Ecto neural progenitor cell (in vitro differentiated cells): Measurements from ENCODE around the gene MCIDAS.

Experiments
- DNase-seq: peaks from one replicate; pipeline ENCODE4 v3.0.0-alpha.2; 2018; ENCODE audit warnings: low spot score

MCIDAS gene

DNA sequence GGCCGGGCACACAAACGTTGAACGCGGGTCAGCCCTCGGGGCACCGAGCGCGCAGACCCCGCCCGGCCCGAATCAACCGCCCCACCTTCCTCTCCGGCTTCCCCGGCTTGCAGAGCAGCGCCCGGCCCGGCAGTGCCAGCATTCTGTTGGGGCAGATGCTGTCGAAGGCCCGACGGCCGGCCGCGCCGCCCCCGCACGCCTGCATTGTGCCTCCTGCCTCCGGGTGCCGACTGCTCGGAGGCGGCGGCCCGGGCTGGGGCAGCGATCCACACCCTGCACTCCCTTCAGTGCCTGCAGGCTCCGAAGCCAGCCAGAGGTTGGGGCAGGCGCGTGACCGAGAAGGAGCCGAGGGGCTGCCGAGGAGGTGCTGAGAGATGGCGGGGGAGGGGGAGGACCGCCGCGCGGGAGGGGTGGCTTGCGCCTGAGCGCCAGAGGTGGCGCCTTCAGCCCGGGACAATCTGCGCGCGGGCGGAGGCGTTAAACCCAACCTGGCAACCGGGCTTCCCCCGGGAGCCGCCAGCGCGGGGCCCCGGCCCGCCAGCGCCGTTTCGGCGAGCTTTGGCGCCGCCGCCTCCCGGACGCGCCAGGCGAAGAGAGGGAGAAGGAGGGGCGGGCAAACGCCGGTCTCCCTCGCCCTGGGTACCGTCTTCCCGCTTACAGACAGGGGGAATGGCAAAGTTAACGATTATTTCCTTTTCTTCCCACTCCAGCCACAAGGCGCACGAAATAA, at the start of gene MCIDAS:
TSS of gene MCIDAS (minus strand) at position 382 of the 730 bp plus-strand sequence. CDS start at position 205, 177 bp downstream.
- peak; percentile 86 for DNase-seq

DNA sequence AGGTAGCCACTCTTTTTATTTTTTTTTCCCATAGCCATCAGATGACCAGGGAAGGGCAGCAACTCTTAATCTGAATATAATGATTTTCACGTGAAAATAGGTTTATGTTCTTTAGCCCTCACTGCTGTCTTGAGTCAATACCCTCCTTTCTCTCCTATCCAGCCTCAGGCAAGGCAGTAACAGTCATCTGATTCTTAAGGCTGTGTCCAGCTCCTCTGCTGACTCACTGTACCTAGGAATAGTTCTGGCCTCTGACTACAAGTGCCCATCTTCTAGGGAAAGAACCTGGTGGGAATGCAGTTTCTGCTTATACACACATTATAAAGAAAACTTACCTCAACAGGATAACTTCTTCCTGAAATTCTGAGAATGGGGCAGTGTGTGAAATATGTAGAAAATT, 49.7 kb upstream of the MCIDAS start:
- DNase-seq: no peak

GRCh38 chr5:55258339-55258738, 31.2 kb upstream of the MCIDAS start:
- no peak for DNase-seq

DNA sequence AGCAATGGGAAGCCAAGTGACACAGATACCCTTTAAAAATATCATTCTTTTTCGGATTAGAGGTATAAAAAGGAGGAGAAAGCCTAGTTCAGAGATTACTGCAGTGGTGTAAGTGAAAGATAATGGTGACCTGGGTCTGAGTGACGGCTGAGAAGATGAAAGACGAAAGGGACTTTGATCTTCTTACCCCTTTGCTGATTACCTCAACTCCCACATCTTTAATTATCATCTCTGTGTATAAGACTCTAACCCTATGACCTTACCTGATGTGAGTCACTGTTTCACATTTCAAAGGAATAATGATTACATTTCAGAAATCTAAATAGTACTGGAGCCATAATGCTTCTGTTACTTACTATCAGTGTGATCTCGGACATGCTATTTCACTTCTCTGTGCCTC, 27.7 kb upstream of the MCIDAS start:
- no peak for DNase-seq

DNA sequence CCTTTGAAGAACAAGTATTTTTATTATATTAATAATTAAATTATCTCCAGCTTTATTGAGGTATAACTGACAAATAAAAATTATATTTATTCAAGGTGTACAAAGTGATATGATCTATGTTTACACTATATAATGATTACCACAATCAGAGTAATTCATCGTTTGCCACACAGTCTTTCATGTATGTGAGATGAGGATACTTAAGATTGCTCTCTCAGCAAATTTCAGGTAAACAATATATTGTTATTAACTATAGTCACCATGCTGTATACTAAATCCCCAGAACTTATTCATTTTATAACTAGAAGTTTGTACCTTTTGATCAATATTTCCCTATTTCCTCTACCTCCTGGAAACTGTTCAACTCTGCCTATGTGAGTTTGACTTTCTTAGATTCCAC, 22.9 kb upstream of the MCIDAS start:
- DNase-seq: no peak

DNA sequence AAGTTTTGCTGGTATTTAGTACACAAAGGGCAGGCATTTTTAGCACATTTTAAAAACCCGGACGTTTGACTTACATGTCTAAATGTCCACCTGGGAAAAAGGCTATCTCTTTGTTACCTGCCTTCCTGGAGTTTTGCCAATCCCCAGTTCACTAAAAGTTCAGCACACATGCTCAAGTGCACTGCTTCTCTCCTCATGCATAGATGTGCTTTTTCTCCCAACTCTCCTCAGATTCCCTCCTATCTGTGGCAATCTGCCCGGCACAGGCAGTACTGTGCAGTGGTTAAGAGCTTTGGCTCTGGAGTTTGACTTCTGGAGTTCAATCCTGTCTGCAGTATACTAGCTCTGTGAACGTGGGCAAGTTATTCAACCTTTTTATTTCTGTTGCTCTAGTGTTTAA, 14.6 kb upstream of the MCIDAS start:
- no peak for DNase-seq

GRCh38 chr5:55236800-55237199, 9.7 kb upstream of the MCIDAS start:
- no peak for DNase-seq

- DNase-seq: peak; percentile 65
Measured at GRCh38 chr5:55234121-55234700, 7.1 kb upstream of the MCIDAS start.

DNA sequence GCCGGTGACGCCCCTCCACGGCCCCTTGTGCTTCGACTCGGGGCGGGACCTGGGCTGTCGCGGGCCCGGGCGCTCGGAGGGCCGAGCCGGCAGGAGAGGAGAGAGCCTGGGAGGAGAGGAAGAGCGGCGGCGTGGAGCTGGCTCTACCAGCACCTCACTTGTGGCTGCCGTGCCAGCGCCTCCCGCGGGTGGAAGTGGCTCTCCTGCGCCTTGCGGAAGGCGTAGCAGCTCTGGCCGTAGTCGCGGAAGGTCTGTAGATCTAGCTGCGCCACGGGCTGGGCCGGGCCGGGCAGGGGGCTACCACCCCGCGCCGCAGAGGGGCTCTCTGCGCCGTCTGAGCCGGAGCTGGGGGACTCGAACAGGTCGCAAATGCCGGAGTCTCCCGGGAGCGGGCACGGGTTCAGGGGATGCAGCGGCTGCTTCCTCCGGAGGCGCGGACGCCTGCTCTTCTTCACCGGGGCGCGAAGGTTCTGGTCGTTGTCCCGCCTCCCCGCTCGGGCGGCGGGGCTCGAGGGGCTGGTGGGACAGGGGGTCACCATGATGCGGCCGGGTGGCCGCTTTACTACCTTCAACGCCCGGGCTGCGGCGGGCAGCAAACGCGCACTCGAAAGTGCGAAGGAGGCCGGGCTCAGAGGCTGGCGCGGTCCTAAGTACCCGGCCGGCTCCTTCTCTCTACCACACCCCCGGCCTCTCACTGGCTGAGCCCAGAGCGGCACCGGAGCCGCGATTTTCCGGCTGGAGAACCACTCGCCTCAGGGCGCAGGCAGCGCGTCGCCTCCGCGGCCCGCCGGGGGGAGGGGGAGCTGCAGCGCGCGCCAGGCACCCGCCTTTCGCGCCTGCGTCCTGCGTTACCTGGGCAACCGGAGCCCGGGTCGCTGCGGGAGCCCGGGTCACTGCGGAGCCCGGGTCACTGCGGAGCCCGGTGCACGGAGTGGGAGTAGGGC, 6.1 kb upstream of the MCIDAS start, which contains the start of gene CCNO:
TSS of gene CCNO (minus strand) at position 624 of the 944 bp plus-strand sequence. CDS start at position 539, 85 bp downstream.
- DNase-seq: peak; percentile 93

GRCh38 chr5:55232271-55232984, 5.3 kb upstream of the MCIDAS start:
- DNase-seq: peak; percentile 71

DNA sequence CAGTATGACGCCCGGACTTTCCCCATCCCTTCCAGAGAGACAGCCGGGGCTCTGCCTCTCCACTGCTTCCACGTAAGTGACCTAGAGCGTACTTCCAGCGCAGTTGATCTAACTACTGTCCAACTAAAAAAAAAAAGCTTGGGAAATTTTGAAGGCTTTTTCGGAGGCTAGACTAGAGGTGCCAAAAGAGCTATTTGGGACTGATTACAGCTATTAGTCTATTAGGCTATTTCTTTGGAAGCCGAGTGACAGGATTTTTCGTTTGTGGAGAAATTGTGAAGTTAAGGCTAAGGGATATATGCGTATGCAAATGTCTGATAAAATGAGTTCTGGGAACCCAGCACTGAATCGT, 4.8 kb upstream of the MCIDAS start:
- DNase-seq: no peak

GRCh38 chr5:55231029-55231918, 4.2 kb upstream of the MCIDAS start:
- peak; percentile 67 for DNase-seq

DNA sequence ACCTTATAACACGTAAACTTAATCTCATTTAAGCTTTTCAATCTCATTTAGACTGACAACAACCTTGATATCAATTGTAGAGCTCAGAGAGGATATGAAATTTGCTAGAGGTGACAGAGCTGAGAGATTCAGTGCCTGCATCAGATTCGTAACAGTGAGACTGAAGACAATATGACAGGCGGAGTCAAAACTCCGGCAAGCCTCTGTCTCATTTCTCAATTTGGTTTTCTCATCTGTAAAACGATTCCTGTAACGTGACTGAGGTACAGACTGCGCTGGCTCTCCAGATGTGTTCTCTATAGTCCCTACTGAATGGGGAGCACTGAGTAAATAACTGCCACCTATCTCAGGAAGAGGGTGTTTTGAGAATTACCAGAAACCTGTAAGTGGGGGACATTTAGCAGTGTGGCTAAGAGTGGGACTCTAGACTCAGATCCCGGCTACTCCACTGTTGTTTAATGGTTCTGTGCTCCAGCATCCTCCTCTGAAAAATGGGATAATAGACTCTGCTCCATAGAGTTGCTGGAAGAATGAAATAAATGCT, 3.0 kb upstream of the MCIDAS start:
- no peak for DNase-seq

GRCh38 chr5:55227664-55228430, 732 bp upstream of the MCIDAS start:
- DNase-seq: no peak

GRCh38 chr5:55226027-55226933, 835 bp downstream of the MCIDAS start:
- peak; percentile 91 for DNase-seq

DNA sequence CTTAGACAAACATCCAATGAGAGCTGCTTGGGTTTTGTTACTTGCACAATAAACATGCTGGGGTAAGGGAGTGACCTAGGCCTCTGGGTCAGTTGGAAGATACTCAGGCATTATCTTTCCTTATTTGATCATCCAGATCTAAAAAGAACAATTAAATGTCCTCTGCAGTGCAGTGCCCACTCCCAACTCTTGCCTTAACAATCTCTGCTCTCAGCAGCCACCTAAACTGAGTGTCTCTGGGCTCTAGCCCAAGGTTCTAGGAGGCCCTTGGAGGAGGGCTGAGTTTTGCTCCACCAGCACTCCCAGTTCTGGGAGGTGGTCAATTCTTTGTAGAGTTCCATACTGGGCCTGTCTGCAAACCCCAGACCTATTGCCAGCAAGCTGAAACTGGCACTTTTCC, 1.8 kb downstream of the MCIDAS start:
- DNase-seq: no peak

DNA sequence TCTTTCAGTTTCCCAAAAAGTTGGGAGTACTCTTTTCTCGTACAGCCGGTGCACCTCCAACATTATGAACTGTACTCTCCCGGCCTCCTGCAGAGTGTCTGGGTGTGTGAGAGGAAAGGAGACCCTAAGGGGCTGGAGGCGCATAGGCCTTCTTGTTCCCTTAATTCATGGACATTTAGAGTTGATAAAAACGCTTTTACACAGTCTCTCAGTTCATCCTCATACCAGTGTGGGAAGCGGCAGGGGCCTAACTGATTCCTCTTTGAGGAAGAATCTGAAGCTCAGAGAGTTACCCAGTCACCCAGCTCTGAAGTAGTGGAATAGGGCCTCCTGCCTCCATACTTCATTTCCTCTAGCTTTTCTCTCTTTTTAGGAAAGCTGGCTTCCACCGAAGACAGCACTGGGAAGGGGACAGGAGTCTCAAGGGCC, 3.3 kb downstream of the MCIDAS start:
- no peak for DNase-seq

DNA sequence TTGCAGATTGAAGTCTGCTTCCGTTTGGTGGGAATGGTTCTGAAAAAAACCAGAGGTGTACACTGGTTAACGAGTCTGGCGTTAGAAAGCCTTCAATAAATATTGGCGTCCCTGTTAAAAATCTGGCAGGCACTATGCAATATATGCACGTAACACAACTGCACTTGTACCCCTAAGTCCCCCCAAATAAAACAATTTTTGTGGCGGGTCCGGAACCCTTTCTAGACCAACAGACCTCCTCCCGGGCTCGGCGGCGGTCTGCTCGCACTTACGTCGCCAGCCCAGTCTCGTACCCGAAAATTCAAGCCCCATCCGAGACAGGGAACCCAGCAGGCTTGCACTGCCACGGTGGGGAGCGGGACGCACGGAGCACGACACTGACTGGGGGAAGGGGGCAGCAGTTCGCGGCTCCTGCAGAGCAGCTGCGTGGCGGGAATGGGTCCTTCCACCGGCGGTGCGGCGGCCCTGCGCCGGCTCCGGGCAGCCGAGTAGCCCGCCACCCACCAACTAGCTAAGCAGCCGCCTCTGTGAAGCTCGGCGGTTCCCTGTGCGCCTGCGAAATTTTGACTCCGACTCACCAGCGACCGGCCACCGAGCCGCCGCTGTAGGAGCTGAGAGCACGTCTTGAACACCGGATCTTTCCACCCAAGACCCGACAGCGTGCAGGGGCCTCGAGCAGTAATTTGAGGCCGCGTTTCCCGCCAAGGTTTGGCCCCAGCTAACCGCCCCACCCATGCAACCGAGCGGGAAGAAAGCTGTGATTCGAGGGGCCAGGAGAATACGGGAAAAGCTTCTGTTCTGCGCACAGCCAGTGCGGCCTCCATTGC, 3.9 kb downstream of the MCIDAS start:
- DNase-seq: peak; percentile 64
